Spleen (tissue), 11 donors: ENCODE measurements around the gene MPZL2. TPM values are rescaled to one million over a fixed set of nuclear protein-coding genes. Genes with fewer than 3 reads are reported as not detected.

ENCODE experiments used
- DNase-seq: peaks from one replicate; pipeline ENCODE4 v3.0.0-alpha.2; 2020
- H3K27ac ChIP-seq, 8 donors: fragments of 200-600 bp; sonication (generic) in 7 of 8; 1 replicate in 4 of 8; 2 replicates in 4 of 8; pipeline versions ENCODE4 v1.5.0 to v1.8.0; 2016 to 2021; ENCODE audit warnings: inconsistent platforms in 4 of 8, mild to moderate bottlenecking in 4 of 8, moderate library complexity in 1 of 8
- H3K27me3 ChIP-seq, 7 donors: fragments of 200-600 bp; sonication (generic) in 6 of 7; replicated peaks in 1 of 7; 1 replicate in 4 of 7; 2 replicates in 3 of 7; pipeline versions ENCODE4 v1.5.0 to v1.8.0; 2016 to 2021; ENCODE audit warnings: inconsistent platforms in 3 of 7, mild to moderate bottlenecking in 1 of 7
- H3K36me3 ChIP-seq, 6 donors: fragments of 200-600 bp; sonication (generic) in 5 of 6; 1 replicate in 4 of 6; 2 replicates in 2 of 6; pipeline versions ENCODE4 v1.5.0 to v1.8.0; 2016 to 2021; ENCODE audit warnings: inconsistent platforms in 2 of 6
- H3K4me1 ChIP-seq, 6 donors: fragments of 200-600 bp; sonication (generic) in 5 of 6; 1 replicate in 3 of 6; 2 replicates in 3 of 6; pipeline versions ENCODE4 v1.5.0 to v1.8.0; 2016 to 2021; ENCODE audit warnings: inconsistent platforms in 3 of 6
- H3K4me3 ChIP-seq, 8 donors: fragments of 200-600 bp; sonication (generic) in 7 of 8; 1 replicate in 4 of 8; 2 replicates in 4 of 8; pipeline versions ENCODE4 v1.5.0 to v1.8.0; 2016 to 2021; ENCODE audit warnings: inconsistent platforms in 4 of 8, mild to moderate bottlenecking in 4 of 8, moderate library complexity in 2 of 8
- H3K9me3 ChIP-seq, 8 donors: fragments of 200-600 bp; sonication (generic) in 7 of 8; 1 replicate in 4 of 8; 2 replicates in 4 of 8; pipeline versions ENCODE4 v1.5.0 to v1.8.0; 2016 to 2021; ENCODE audit warnings: inconsistent platforms in 4 of 8
- CTCF ChIP-seq, 11 experiments: fragments of 200-600 bp in 7 of 11; fragments of 450-650 bp in 4 of 11; sonication (generic) in 4 of 11; IDR thresholded peaks in 8 of 11; conservative IDR thresholded peaks in 3 of 11; 1 replicate in 7 of 11; 2 replicates in 4 of 11; pipeline versions ENCODE4 v1.4.0 to v1.8.0; 2016 to 2021; ENCODE audit warnings: antibody characterized with exemption in 11 of 11, inconsistent platforms in 4 of 11, mild to moderate bottlenecking in 1 of 11
- POLR2A ChIP-seq, 3 donors: fragments of 450-650 bp; IDR thresholded peaks; one replicate each; pipeline ENCODE4 v1.5.1; 2017; ENCODE audit warnings: antibody characterized with exemption in 3 of 3, mild to moderate bottlenecking in 1 of 3
- POLR2AphosphoS5 ChIP-seq, 3 donors: sonication (generic); formaldehyde crosslinking; IDR thresholded peaks; one replicate each; pipeline ENCODE4 v1.5.1; 2017; ENCODE audit warnings: antibody characterized with exemption in 3 of 3
- WGBS, 5 donors: extraction: QIAGEN DNeasy Blood & Tissue Kit in 3 of 5; methylation state at CpG; one replicate each; pipeline versions ENCODE4 v1.1.5 to v1.1.7; 2013 to 2018; 5-methylcytosine and 5-hydroxymethylcytosine counted together
- intact Hi-C: fragments of 100-400 bp; cut with DNase I; formaldehyde crosslinking; loops from one replicate; pipeline ENCODE4 v1.15.0; 2023; ENCODE audit warnings: low total_unique reads
- polyA plus RNA-seq, 3 donors: library from polyadenylated mRNA; stranded (reverse); fragments of 200-250 nt; gene quantifications; one replicate each; pipeline ENCODE4 v1.2.1, GENCODE V29; 2013
- total RNA-seq, 7 donors: library from RNA; depleted of rRNA in 3 of 7; stranded (reverse); fragments of >200 nt in 3 of 7; fragmentation: NEBNext Ultra II Directional in 4 of 7; extraction: Animal tissue kit (Norgen Biotek cat#: 25700) in 4 of 7; gene quantifications; one replicate each; pipeline versions ENCODE4 v1.1.0 to v1.2.1, GENCODE V29; 2016 to 2021
- donor health status: healthy with polysubstance abuse.
- donor health status: DM: no; HTN: no; CAD: no; lungs with moderate emphysema.
- donor health status: DM: no; HTN: no; CAD: no.
- donor health status: Bipolar disorder and iron deficiency.
- donor health status: healthy.
- donor health status: DM: no; HTN: no; CAD: no.
- donor health status: DM: yes; HTN: yes; CAD: no.

MPZL2 gene
- total and polyA plus RNA-seq, 10 donors: 1.6 to 18.4 (median 8.7) TPM

GRCh38 chr11:118277312-118277711 is 13.2 kb upstream of the MPZL2 start:
- TF ChIP-seq CTCF (IDR thresholded peaks at IDR 0.05 in 8 of 11, conservative IDR thresholded peaks at IDR 0.05 in 3 of 11) (no peak), POLR2A (IDR thresholded peaks at IDR 0.05) (no peak)
- H3K9me3 ChIP-seq: no peaks in the 10 kb centered on the region
- peaks cover 0 to 8% (median 0%) of the 10 kb centered on the region in 6 donors for H3K4me1 ChIP-seq
- DNase-seq: no peak
- H3K36me3 ChIP-seq: no peaks in the 10 kb centered on the region
- no peak overlapping the region for H3K4me3 ChIP-seq
- no peak overlapping the region for H3K27ac ChIP-seq
- intact Hi-C loops: no loop called here
- peaks cover 0 to 12% (median 0%) of the 10 kb centered on the region in 7 donors for H3K27me3 ChIP-seq
- WGBS, 5 donors: 86 to 94% (median 89%) methylated on average over 1 of the region's 1 CpG

DNA sequence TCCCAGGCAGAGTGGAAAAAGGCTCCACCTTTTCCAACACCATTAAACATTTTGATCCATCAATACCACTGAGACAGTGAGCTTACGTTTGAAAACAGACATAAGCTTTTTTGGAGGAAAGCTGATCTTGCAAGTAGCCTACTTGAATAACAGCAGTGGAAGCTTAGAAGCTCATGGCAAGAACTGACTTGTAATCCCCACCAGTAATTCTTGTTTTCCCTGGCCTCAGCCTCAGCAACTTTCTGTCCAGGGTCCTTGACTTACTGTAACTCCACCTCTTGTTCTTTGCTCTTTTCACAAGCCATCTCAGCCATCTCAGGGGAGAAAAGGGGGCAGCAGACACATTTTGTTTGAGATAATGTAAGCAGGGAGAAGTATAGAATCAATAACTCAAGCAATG is 12.3 kb upstream of the MPZL2 start:
- TF ChIP-seq POLR2AphosphoS5 (IDR thresholded peaks at IDR 0.05): no peak
- TF ChIP-seq POLR2A (IDR thresholded peaks at IDR 0.05): no peak
- TF ChIP-seq CTCF (IDR thresholded peaks at IDR 0.05 in 8 of 11, conservative IDR thresholded peaks at IDR 0.05 in 3 of 11): no peak
- 84 to 93% (median 91%) methylated on average over 1 of the region's 1 CpG for WGBS, 5 donors
- intact Hi-C loops: no loop called here
- H3K27me3 ChIP-seq: peaks cover 0 to 12% (median 0%) of the 10 kb centered on the region in 7 donors
- H3K9me3 ChIP-seq: no peaks in the 10 kb centered on the region
- H3K4me1 ChIP-seq: peaks cover 0 to 6% (median 0%) of the 10 kb centered on the region in 6 donors
- DNase-seq: no peak
- no peak overlapping the region for H3K4me3 ChIP-seq
- H3K27ac ChIP-seq: no peak overlapping the region
- no peaks in the 10 kb centered on the region for H3K36me3 ChIP-seq

DNA sequence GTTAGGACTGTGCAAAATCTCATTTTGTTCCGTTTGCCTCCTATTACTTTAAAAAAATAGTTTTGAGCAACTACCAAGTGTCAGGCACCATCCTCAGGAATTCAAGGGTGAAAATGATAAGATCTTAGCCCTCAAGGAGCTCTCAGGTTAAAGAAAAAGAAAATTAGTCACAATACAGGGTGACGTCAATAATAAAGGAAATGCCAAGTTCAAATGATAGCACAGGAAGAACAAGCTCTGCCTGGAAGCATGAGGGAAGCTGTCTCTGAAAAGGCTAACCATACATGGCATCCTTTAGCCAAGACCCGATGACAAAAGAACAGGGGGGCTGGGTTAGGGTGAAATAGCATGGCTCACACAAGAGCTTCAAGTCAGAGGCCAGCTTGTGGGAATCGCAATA is 11.1 kb upstream of the MPZL2 start:
- WGBS, 5 donors: 48 to 66% (median 60%) methylated on average over 4 of the region's 4 CpGs
- Histone ChIP-seq H3K4me1 (no peaks in the 10 kb centered on the region), H3K4me3 (no peak overlapping the region), H3K36me3 (no peaks in the 10 kb centered on the region), H3K9me3 (no peaks in the 10 kb centered on the region), H3K27me3 (peaks cover 0 to 12% (median 0%) of the 10 kb centered on the region in 7 donors), H3K27ac (no peak overlapping the region)
- TF ChIP-seq CTCF (IDR thresholded peaks at IDR 0.05 in 8 of 11, conservative IDR thresholded peaks at IDR 0.05 in 3 of 11): no peak
- no peak for TF ChIP-seq POLR2AphosphoS5 (IDR thresholded peaks at IDR 0.05)
- TF ChIP-seq POLR2A (IDR thresholded peaks at IDR 0.05): no peak
- DNase-seq: no peak
- intact Hi-C loops: no loop called here

- no peaks in the 10 kb centered on the region for H3K9me3 ChIP-seq
- H3K27me3 ChIP-seq: peaks cover 0 to 12% (median 0%) of the 10 kb centered on the region in 7 donors
- H3K4me3 ChIP-seq: no peak overlapping the region
- WGBS, 5 donors: 89 to 97% (median 92%) methylated on average over 2 of the region's 2 CpGs
- intact Hi-C loops: no loop called here
- no peaks in the 10 kb centered on the region for H3K36me3 ChIP-seq
- DNase-seq: no peak
- H3K27ac ChIP-seq: no peak overlapping the region
- TF ChIP-seq POLR2A (IDR thresholded peaks at IDR 0.05) (no peak), POLR2AphosphoS5 (IDR thresholded peaks at IDR 0.05) (no peak), CTCF (IDR thresholded peaks at IDR 0.05 in 8 of 11, conservative IDR thresholded peaks at IDR 0.05 in 3 of 11) (no peak)
- H3K4me1 ChIP-seq: no peaks in the 10 kb centered on the region
These were observed 10.1 kb upstream of the MPZL2 start for GRCh38 chr11:118274186-118274585.
